ENCODE results near the gene MYO9B.
"Not testable (repeated sequence)": the region's sequence is repeated elsewhere in the genome, so short reads cannot be mapped to it uniquely, and the experiment has no call there.

MYO9B gene

GRCh38 chr19:17145546-17146497 is 70.2 kb downstream of the MYO9B start:
- no peak for DNase-seq (ENCODE audit: low read depth)

GRCh38 chr19:17148130-17148529 is 72.6 kb downstream of the MYO9B start:
- DNase-seq (ENCODE audit: low read depth): no peak

- no peak for DNase-seq (ENCODE audit: low read depth)
Observed at GRCh38 chr19:17149393-17150135, 74.0 kb downstream of the MYO9B start.

GRCh38 chr19:17153996-17154395 is 78.4 kb downstream of the MYO9B start:
- DNase-seq (ENCODE audit: low read depth): no peak

GRCh38 chr19:17155251-17155650 is 79.7 kb downstream of the MYO9B start:
- DNase-seq (ENCODE audit: low read depth): no peak

GRCh38 chr19:17156296-17156946 is 80.8 kb downstream of the MYO9B start:
- DNase-seq (ENCODE audit: low read depth): no peak

- no peak for DNase-seq (ENCODE audit: low read depth)
Observed at GRCh38 chr19:17156947-17157302, 81.3 kb downstream of the MYO9B start.

GRCh38 chr19:17158584-17158983 is 83.0 kb downstream of the MYO9B start:
- DNase-seq (ENCODE audit: low read depth): no peak

GRCh38 chr19:17159466-17160393 is 84.2 kb downstream of the MYO9B start:
- peak; percentile 26 for DNase-seq (ENCODE audit: low read depth)

GRCh38 chr19:17160908-17161307 is 85.3 kb downstream of the MYO9B start:
- DNase-seq (ENCODE audit: low read depth): no peak

- DNase-seq (ENCODE audit: low read depth): not testable (repeated sequence)
Observed at GRCh38 chr19:17162131-17162530, 86.6 kb downstream of the MYO9B start.

GRCh38 chr19:17162580-17162979 is 87.0 kb downstream of the MYO9B start:
- no peak for DNase-seq (ENCODE audit: low read depth)

GRCh38 chr19:17163652-17164051 is 88.1 kb downstream of the MYO9B start:
- DNase-seq (ENCODE audit: low read depth): no peak

GRCh38 chr19:17164639-17165038 is 89.1 kb downstream of the MYO9B start:
- no peak for DNase-seq (ENCODE audit: low read depth)

- no peak for DNase-seq (ENCODE audit: low read depth)
Observed at GRCh38 chr19:17165715-17166114, 90.1 kb downstream of the MYO9B start.

GRCh38 chr19:17170538-17171297 is 95.1 kb downstream of the MYO9B start:
- no peak for DNase-seq (ENCODE audit: low read depth)

GRCh38 chr19:17171874-17172273 is 96.3 kb downstream of the MYO9B start:
- no peak for DNase-seq (ENCODE audit: low read depth)

GRCh38 chr19:17172624-17173345 is 97.2 kb downstream of the MYO9B start:
- DNase-seq (ENCODE audit: low read depth): no peak

- DNase-seq (ENCODE audit: low read depth): no peak
Observed at GRCh38 chr19:17178291-17178690, 102.7 kb downstream of the MYO9B start.

Measured in GM04503 (cell line).